ENCODE results near the gene YES1. TPM values are rescaled to one million over a fixed set of nuclear protein-coding genes. Genes with fewer than 3 reads are reported as not detected.

YES1 gene
- total and polyA plus RNA-seq, 2 of the 13 experiments (the other 11 are each of a cell fraction or from before 2014, with no cell fraction given): 17.2 to 70.8 TPM

DNA sequence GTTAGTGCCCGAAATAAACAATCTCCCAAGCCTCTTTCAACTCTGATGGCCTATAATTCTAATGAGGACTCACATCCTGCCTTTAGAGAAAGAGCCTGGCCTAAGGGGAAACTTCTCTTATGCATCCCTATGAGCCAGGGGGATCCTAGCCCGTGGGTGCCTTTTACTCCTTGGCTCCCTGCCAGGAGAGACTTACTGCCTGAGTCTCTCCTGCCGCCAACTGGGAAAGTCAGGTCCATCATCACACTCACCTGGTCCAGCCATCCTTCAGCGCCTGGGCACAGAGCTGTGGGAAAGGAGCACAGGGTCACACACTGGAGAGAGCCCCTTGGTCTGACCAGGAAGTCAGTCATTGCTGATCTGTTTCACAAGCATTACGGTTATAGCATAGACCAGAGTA lies 123.7 kb downstream of the YES1 start:
- CTCF ChIA-PET (ENCODE audit: low intra/inter-chr PET ratio, low total read pairs): no interaction called here
- H2AFZ ChIP-seq (ENCODE audit: low read length): no peak overlapping the region
- FAIRE-seq: no peak
- no peak for TF ChIP-seq ZBTB40 (IDR thresholded peaks at IDR 0.05)
- TF ChIP-seq ZBTB40 (CRISPR knock-in tag; IDR thresholded peaks at IDR 0.05): no peak
- no peak for TF ChIP-seq ZKSCAN1 (IDR thresholded peaks at IDR 0.05; ENCODE audit: low read length)
- no peak for TF ChIP-seq FOXA1 (IDR thresholded peaks at IDR 0.05)
- no peak for TF ChIP-seq FOXA1 (CRISPR knock-in tag; IDR thresholded peaks at IDR 0.05)
- no peak for TF ChIP-seq RERE (CRISPR knock-in tag; IDR thresholded peaks at IDR 0.05; ENCODE audit: low read depth)
- TF ChIP-seq ZNF230 (CRISPR knock-in tag; IDR thresholded peaks at IDR 0.05): no peak
- no peak for TF ChIP-seq GTF2F1 (IDR thresholded peaks at IDR 0.05; ENCODE audit: low read length)
- no peak for TF ChIP-seq SRSF9 (IDR thresholded peaks at IDR 0.05; ENCODE audit: borderline replicate concordance, insufficient read depth, low read depth, low read length, poor library complexity, severe bottlenecking)
- no peak for TF ChIP-seq ATM (IDR thresholded peaks at IDR 0.05; ENCODE audit: borderline replicate concordance)

More for the DNA sequence above, 123.7 kb downstream of the YES1 start:
- no peak overlapping the region for H3K4me2 ChIP-seq (ENCODE audit: low read depth, low read length)
- intact Hi-C loops (cut with micrococcal nuclease; ENCODE audit: unreplicated experiment): no loop called here
- POLR2A ChIA-PET: no interaction called here
- ATAC-seq (no peak), DNase-seq (ENCODE audit: low spot score) (no peak)
- H3K36me3 ChIP-seq (replicated peaks in 1 of 2; ENCODE audit: control insufficient read depth in 1 of 2, insufficient read depth in 2 of 2, low read length in 2 of 2): peaks cover 27 to 61% of the 10 kb centered on the region in 2 experiments
- H3K27me3 ChIP-seq (ENCODE audit: control insufficient read depth in 1 of 2, insufficient read depth in 2 of 2, low read length in 2 of 2): no peaks in the 10 kb centered on the region
- no peak overlapping the region for H3K4me3 ChIP-seq (replicated peaks in 1 of 3; ENCODE audit: insufficient read depth in 1 of 3, low read depth in 2 of 3, low read length in 3 of 3)
- H3K4me1 ChIP-seq (ENCODE audit: insufficient read depth, low read length): peaks cover 18% of the 10 kb centered on the region
- H3K79me2 ChIP-seq (ENCODE audit: insufficient read depth, low read length): no peaks in the 10 kb centered on the region
- H3K27ac ChIP-seq (ENCODE audit: extremely low read length, insufficient read depth, low read length): no peak overlapping the region
- 87% methylated on average over 5 of the region's 5 CpGs for WGBS (ENCODE audit: low lambda C conversion rate)
- no TSS peak for BruUV-seq (replicated peaks)
- no peak overlapping the region for H3K9ac ChIP-seq (ENCODE audit: insufficient read depth, low read depth, low read length)
- in situ Hi-C loops (cut with HindIII; ENCODE audit: extremely low pct_ligation_motif_present, low pct_unique_long_range_greater_than_20kb): no loop called here
- H4K20me1 ChIP-seq (ENCODE audit: insufficient read depth, low read length): peaks cover 3% of the 10 kb centered on the region; the same call in 1 of the 2 replicates
- no peaks in the 10 kb centered on the region for H3K9me3 ChIP-seq (ENCODE audit: low read length)

All from HepG2 (cell line).